UCSD-AML1 (cell line): Measurements from ENCODE around the gene CKB.
"Not testable (repeated sequence)": the region's sequence is repeated elsewhere in the genome, so short reads cannot be mapped to it uniquely, and the experiment has no call there.

ENCODE experiments used
- DNase-seq: peaks from one replicate; lab custom pipeline; 2025; ENCODE audit not compliant: unreplicated experiment; lab: John Stamatoyannopoulos, UW

Gene CKB

GRCh38 chr14:103528146-103528586 lies 5.5 kb upstream of the CKB start:
- no peak for DNase-seq

GRCh38 chr14:103527408-103528145 lies 4.9 kb upstream of the CKB start:
- DNase-seq, result no peak

GRCh38 chr14:103526914-103527248 lies 4.3 kb upstream of the CKB start:
- no peak for DNase-seq

- DNase-seq, result peak; percentile 65
These were observed 3.8 kb upstream of the CKB start for GRCh38 chr14:103526247-103526913.

- not testable (repeated sequence) for DNase-seq
These were observed 3.0 kb upstream of the CKB start for GRCh38 chr14:103525430-103526246.

- DNase-seq, result no peak
These were observed 1.6 kb upstream of the CKB start for GRCh38 chr14:103524002-103524935.

- DNase-seq, result no peak
These were observed 935 bp upstream of the CKB start for GRCh38 chr14:103523575-103523954.

- DNase-seq, result no peak
These were observed 573 bp downstream of the CKB start for GRCh38 chr14:103521951-103522563.

GRCh38 chr14:103521438-103521950 lies 1.1 kb downstream of the CKB start:
- no peak for DNase-seq

GRCh38 chr14:103520657-103521437 lies 1.8 kb downstream of the CKB start:
- peak; percentile 82 for DNase-seq

- DNase-seq, result no peak
These were observed 2.4 kb downstream of the CKB start for GRCh38 chr14:103520269-103520656.

- no peak for DNase-seq
These were observed 2.8 kb downstream of the CKB start for GRCh38 chr14:103519837-103520212.

- DNase-seq, result peak; percentile 80
These were observed 3.4 kb downstream of the CKB start for GRCh38 chr14:103519043-103519836.

- peak; percentile 70 for DNase-seq
These were observed 4.1 kb downstream of the CKB start for GRCh38 chr14:103518422-103519042.

GRCh38 chr14:103517721-103518421 lies 4.8 kb downstream of the CKB start:
- no peak for DNase-seq

GRCh38 chr14:103517174-103517566 lies 5.5 kb downstream of the CKB start:
- DNase-seq, result no peak

GRCh38 chr14:103516426-103517173 lies 6.0 kb downstream of the CKB start:
- DNase-seq, result no peak
